22Rv1 (cell line): ENCODE results near the gene ADM2.

ENCODE experiments used
- H3K27ac ChIP-seq: fragments of 450-650 bp; 2 replicates; pipeline ENCODE4 v1.5.1; 2017
- ZFX ChIP-seq: fragments of 450-650 bp; IDR thresholded peaks from 2 replicates; pipeline ENCODE4 v1.6.1; 2017; ENCODE audit warnings: antibody characterized with exemption, borderline replicate concordance
- TF ChIP-seq, protein P1 (sequence below): fragments of 450-650 bp; IDR thresholded peaks from 2 replicates; pipeline ENCODE4 v1.5.1; 2017; ENCODE audit warnings: mild to moderate bottlenecking

Gene ADM2

DNA sequence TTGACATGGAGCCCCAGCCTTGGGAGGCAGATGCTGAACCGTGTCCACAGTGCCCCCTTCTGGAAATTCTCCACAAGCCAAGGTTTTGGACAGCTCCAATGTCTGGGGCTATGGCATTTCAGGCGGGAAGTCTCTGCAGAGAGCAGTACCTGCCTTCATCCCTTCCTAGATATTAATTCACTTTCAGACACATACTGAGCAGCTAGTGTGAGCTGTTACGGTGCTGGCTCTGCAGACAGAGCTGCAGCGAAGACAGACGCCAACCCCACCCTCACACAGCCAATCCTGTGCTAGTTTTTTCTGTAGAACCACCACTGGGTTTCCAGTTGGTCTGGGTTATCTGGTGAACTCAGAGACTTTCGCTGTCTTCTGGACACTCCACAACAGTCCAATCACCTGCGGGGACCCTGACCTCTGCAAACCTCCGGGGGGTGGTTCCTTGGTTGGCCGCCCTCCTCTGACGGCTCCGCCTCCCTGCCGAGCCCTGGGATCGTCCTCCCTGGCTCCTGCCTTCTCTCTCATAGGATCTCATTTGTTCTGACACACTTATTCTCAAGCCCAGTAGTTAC lies 17.1 kb downstream of the ADM2 start:
- no peak for TF ChIP-seq ZFX
- TF ChIP-seq, protein P1, sequence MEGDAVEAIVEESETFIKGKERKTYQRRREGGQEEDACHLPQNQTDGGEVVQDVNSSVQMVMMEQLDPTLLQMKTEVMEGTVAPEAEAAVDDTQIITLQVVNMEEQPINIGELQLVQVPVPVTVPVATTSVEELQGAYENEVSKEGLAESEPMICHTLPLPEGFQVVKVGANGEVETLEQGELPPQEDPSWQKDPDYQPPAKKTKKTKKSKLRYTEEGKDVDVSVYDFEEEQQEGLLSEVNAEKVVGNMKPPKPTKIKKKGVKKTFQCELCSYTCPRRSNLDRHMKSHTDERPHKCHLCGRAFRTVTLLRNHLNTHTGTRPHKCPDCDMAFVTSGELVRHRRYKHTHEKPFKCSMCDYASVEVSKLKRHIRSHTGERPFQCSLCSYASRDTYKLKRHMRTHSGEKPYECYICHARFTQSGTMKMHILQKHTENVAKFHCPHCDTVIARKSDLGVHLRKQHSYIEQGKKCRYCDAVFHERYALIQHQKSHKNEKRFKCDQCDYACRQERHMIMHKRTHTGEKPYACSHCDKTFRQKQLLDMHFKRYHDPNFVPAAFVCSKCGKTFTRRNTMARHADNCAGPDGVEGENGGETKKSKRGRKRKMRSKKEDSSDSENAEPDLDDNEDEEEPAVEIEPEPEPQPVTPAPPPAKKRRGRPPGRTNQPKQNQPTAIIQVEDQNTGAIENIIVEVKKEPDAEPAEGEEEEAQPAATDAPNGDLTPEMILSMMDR: peak; percentile 90
- H3K27ac ChIP-seq: peak overlapping the region; percentile 89

DNA sequence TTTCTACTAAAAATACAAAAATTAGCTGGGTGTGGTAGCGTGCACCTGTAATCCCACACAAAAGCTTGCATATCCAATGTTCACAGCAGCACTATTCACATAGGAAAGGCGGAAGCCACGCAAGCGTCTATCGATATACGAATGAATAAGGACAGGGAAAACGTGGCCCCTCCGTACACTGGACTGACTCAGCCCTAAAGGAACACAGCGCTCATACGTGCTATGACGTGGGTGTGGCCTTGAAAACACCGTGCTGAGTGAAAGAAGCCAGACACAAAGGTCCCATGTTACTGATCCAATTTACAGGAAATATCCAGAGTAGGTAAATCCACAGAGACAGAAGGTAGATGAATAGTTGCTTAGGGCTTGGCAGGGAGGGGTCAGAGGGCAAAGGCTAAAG lies 19.1 kb downstream of the ADM2 start:
- TF ChIP-seq, protein P1: no peak
- no peak for TF ChIP-seq ZFX
- H3K27ac ChIP-seq: peak overlapping the region; percentile 89; the same call in 1 of the 2 replicates

GRCh38 chr22:50502096-50502495 lies 20.8 kb downstream of the ADM2 start:
- H3K27ac ChIP-seq: peak overlapping the region; percentile 33
- TF ChIP-seq, protein P1: no peak
- TF ChIP-seq ZFX: no peak

GRCh38 chr22:50502628-50503474 lies 21.5 kb downstream of the ADM2 start:
- no peak for TF ChIP-seq ZFX
- TF ChIP-seq, protein P1: no peak
- peak overlapping the region; percentile 33; the same call in 1 of the 2 replicates for H3K27ac ChIP-seq

DNA sequence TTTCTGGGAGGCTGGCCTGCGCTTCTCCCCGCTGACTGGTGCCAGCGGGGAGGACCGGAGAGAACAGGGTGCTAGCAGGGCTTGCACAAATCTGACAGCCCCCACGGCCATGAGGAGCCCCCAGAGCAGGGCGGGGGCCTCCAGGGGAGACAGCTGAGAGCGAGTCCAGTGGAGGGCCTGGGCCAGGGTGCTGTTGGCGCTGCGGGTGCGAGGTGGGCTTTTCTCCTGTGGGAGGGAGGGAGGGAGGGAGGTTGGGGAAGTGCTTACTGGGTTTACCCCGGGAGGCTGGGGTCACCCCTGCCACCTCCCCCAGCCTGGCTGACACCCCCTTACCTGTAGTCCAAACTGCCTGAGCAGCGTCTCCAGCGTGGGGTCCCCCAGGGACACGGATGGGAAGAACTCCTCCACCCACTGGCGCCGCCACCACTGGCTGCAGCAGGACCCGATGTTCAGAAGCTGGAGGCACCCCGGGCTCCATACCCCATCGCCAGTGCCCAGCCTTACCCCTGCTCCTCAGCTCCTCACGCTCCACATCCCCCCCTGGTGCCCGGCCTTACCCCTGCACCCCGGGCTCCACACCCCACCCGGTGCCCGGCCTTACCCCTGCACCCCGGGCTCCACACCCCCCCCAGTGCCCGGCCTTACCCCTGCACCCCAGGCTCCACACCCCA lies 22.3 kb downstream of the ADM2 start:
- TF ChIP-seq ZFX: no peak
- TF ChIP-seq, protein P1: no peak
- H3K27ac ChIP-seq: no peak overlapping the region

DNA sequence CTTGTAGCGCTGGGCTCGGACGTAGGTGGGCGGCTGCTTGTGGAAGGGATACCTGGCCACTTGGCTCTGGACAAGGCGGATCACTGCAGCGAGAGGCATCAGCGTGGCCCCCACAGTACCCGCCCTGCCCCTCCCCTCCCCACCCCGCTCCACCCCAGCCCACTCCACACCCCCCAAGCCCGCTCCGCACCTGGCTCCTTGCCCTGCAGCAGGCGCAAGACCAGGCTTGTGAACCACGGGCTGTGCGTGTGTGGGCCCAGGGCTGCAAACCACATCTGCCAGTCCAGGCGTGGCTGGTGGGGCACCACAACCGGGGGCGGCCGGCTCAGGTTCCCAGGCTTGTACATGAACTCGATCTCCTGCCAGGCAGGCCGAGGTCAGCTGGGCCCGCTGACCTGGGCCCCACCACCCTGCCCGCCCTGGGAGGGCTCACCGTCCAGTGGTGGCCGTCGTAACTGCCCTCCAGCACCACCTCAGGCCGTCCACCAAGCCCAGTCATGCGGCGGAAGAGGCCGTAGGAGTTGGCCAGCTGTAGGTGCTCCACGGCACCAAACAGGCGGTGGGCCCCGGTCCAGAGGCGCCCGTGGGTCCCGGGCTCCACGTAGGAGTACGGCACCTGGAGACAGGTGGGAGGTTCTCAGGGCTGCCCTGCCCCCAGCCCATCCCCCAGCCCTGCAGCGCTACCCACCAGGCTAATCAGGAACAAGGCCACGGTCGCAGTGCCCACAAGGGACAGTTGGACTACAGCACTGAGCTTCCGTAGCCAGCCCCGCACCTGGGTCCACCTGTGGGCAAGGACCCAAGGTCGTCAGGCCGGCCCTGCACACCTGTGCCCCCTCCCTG lies 23.2 kb downstream of the ADM2 start:
- no peak for TF ChIP-seq ZFX
- TF ChIP-seq, protein P1: no peak
- H3K27ac ChIP-seq: no peak overlapping the region
